SW480 (cell line): ENCODE measurements around the gene APBB3.
A peak's percentile ranks its signal among the peaks of the same experiment; 100 is the strongest.

Source experiments
- DNase-seq: peaks from one replicate; pipeline ENCODE4 v3.0.0-alpha.2; 2016; ENCODE audit warnings: low spot score

APBB3 gene

DNA sequence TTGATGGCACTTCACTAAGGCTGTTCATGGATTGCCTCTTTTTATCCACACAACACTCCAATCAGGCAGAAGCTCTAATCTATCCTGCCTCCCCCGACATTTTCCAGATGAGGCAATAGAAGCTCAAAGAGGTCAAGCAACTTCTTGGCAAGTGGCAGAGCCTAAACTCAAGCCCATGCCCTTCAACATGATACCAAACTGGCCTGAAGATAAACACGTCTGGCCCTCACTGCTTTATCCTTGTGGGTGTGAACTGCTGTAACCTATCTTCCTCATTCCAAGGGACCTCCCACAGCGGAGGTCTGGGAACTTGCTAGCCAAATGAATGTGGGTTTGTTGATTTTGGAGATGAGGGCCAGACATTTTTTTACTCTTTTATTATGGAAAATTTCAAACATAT, 9.8 kb upstream of the APBB3 start:
- no peak for DNase-seq

DNA sequence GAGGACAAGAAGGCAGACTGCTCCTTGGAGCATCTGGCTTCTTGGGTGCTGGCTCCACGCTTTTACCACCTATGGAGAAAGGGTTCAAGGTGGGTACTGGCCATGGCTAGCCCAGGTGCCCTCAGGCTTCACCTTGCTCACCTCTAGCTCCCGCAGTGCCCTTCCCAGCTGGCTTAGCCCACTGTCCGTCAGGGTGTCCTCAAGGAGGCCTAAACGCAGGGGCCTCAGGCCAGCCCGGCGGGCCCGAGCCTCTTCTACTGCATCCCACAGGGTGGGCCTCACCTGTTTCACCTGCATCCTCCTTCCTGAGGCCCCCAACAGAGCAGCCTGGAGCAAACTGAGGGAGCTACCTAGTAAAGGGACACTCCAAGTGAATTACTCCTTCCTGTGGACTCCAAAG, 9.3 kb upstream of the APBB3 start:
- no peak for DNase-seq

DNA sequence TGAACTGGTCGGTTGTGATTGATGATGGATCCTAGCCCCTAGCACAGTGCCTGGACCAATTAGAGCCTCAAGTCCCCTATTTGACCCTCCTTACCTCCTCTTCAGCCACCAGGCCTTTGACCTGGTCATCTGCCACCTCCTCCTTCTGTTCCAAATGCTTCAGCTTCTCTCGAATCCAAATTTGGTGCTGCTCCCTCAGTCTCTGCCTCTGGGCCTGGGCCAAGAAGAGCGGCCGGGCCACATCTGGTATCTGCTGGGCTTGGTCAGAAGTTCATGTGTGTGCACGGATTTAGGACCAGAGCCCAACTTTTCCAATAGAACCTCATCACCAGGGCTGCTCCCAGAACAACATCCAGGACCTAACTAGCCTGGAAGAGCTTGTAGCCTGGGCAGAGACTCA, 6.7 kb upstream of the APBB3 start:
- no peak for DNase-seq

DNA sequence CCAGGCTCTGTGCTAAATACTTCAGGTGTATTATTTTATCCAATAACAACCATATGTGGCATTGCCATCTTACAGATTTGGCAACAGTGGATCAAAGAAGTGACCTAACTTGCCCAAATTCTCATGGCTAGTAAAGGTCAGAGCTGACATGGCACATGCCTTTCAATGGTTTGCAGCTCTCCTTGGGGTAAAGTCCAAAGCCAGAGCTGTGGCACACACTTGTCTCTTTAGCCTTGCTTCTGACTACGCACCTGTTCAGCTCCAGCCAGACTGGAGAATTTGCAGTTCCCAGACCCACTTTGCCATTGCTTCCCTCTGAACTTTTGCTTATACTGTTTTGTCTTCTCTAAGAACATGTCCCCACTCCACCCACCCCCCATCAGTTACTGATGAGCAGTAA, 6.1 kb upstream of the APBB3 start:
- no peak for DNase-seq

DNA sequence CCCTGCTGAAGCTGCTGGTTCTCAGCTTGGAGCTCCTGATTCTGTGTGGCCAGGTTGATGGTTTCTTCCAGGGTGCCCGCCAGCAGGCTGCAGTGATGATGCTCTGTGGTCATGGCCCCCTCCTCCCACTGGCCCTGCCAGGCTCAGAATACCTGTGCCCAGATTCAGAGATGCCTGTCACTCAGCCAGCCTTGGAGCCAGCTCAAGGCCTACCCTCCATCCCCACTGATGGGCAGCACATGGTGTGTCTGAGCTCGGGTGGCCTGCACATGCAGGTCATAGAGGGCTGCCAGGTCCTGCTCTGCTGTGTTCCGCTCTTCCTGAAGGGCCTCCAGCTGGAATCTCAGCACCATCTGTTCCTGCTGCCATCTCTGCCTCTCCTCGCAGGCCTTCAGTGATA, 5.7 kb upstream of the APBB3 start:
- no peak for DNase-seq

DNA sequence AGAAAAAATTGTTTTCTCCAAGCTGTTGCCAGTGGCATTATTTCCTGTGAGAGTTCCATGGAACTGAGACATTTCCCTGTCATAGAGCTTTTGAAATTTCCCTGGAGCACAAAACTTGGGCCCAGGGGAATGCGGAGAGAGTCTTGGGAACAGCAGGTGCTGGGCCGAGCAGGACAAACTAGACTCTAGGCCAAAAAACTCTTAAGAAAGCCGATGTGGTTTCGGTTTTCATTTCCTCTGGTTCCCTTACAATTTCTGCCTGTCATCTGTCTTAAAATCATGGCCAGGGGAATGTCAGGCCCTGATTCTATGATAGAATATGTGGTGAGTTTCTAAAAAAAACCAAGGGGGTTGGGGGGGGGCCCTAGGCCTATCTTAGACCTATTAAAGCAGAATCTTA, 4.8 kb upstream of the APBB3 start:
- DNase-seq = no peak

DNA sequence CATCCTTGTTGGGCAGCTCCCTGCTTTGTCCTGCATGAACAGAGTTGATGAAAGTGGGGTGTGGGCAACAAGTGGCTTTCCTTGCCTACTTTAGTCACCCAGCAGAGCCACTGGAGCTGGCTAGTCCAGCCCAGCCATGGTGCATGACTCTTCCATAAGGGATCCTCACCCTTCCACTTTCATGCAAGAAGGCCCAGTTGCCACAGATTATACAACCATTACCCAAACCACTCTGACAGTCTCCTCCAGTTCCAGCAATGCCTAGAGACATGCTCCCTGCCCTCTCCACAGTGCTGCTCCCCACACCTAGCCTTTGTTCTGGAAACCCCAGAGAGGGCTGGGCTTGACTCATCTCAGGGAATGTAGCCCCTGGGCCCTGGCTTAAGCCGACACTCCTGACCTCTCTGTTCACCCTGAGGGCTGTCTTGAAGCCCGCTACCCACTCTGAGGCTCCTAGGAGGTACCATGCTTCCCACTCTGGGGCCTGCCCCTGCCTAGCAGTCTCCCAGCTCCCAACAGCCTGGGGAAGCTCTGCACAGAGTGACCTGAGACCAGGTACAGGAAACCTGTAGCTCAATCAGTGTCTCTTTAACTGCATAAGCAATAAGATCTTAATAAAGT, 4.2 kb upstream of the APBB3 start:
- no peak for DNase-seq

DNA sequence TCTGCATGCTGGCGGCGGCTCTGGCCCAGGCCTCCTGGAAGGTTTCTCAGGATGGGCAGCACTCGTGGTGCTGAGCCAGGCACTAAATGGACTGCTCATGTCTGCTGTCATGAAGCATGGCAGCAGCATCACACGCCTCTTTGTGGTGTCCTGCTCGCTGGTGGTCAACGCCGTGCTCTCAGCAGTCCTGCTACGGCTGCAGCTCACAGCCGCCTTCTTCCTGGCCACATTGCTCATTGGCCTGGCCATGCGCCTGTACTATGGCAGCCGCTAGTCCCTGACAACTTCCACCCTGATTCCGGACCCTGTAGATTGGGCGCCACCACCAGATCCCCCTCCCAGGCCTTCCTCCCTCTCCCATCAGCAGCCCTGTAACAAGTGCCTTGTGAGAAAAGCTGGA, 3.5 kb upstream of the APBB3 start:
- no peak for DNase-seq

DNA sequence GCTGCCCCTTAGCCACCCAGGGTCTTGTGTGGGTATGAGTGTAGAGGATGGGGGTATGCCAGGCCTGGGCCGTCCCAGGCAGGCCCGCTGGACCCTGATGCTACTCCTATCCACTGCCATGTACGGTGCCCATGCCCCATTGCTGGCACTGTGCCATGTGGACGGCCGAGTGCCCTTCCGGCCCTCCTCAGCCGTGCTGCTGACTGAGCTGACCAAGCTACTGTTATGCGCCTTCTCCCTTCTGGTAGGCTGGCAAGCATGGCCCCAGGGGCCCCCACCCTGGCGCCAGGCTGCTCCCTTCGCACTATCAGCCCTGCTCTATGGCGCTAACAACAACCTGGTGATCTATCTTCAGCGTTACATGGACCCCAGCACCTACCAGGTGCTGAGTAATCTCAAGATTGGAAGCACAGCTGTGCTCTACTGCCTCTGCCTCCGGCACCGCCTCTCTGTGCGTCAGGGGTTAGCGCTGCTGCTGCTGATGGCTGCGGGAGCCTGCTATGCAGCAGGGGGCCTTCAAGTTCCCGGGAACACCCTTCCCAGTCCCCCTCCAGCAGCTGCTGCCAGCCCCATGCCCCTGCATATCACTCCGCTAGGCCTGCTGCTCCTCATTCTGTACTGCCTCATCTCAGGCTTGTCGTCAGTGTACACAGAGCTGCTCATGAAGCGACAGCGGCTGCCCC, 2.9 kb upstream of the APBB3 start:
- DNase-seq = no peak

DNA sequence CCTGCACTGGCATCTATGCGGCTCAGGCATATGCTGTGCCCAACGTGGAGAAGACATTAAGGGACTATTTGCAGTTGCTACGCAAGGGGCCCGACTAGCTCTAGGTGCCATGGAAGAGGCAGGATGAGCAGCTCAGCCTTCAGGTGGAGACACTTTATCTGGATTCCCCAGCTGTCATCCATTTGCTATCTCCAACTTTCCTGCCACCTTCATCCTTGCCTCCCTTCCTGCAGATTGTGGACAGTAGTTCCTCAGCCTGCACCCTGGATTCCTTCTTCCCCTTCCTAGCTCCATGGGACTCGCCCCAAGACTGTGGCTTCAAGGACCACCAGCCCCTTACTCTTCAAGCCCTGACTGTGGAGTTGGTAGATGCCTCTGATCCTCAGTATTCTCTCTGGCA, 2.3 kb upstream of the APBB3 start:
- no peak for DNase-seq

DNA sequence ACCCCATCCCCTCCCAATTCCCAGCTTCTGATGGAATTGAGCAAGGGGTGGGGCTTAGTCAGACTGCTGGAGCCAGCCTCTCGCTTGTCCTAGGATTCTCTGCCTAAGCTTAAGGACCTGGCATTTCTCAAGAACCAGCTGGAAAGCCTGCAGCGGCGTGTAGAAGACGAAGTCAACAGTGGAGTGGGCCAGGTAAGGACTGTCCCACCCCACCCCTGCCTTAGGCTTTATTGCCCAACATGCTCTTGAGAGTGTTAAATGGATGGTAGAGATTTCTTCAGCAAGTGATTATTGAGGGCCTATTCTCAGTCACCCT, 1.3 kb upstream of the APBB3 start:
- DNase-seq = no peak

DNA sequence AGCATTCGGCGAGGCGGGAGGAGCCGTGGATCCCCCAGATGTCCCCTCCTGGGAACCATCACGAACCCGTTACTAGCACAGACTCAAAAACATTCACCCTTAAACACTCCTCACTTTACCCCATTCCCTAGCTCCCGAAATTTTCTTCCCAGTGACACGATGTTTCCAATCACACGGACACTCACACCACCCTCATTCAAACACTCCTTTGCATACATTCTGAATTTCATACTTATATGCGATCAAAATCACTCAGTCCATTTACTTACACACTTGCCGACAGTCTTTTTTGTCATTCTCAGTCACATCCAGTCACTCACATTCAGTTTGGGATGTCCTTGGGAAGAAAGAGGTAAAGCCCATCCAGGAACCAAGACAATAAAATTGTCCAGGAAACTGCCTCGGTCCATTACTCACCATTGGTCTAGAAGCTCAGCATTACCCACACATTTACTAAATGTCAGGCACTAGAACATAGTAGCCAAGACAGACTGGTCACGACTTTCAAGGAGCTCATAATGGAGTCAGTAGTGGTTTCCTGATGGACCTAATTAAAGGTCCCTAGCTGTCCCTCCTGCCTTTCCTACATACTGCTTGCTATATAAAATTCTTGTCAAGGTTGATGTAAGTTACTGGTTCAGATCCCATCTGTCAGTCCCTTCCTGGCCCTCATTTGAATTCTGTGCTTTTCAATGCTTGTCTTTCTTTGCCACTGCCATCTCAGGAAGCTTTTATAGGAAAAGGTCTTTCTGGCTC, 804 bp upstream of the APBB3 start:
- no peak for DNase-seq

DNA sequence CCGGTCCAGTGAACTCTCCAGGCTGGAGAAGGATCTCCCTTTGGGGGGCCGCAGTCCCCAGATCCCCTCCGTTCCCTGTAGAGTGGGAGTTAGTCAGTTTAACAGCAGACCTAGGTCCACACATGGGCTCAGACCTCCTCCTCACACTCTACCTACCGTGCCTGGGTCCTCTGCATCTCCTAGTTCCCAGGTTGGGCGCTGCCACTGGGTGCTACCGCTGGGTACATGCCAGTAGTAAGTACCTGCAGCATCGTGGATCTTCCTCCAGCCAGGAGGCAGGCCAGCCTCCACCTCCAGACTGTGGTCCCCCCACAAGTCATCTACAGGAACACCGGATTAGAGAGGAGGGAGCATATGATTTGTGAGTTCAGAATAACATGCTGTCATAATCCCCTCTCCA, 802 bp downstream of the APBB3 start:
- no peak for DNase-seq

DNA sequence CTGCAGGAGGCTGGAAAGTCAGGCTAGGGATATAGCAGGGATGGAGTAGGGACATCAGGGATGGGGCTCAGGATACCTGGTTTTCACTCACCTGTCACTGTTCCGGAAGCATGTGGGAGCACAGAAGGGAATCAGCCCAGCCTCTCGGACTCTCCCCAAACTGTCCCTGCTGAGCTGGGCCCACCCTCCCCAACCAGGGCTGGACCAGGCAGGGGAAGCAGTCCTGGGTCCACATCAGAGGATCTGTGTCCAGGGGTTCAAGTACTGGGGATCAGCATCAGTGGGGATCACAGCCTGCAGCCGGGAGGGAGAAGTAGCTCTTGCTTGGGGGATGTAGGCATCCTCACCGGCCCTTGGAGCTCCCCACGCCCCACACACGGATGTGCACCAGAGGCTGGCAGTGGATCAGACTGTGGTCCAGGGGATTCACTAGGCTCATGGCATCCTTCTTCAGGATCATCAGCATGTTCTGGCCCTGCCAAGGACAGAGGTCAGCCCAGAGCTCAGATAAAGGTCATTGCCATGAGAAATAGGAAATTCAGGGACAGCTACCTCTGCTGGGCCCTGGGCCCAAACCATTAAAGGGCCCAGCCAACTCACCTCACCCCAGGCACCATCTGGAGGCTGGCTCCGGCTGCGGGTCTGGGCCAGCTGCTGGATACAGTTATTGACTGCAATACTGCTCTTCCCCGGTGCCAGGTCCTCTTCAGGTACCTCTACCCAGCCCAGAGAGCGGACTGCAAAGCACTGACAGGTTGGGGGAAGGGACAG, 2.5 kb downstream of the APBB3 start:
- DNase-seq = no peak

DNA sequence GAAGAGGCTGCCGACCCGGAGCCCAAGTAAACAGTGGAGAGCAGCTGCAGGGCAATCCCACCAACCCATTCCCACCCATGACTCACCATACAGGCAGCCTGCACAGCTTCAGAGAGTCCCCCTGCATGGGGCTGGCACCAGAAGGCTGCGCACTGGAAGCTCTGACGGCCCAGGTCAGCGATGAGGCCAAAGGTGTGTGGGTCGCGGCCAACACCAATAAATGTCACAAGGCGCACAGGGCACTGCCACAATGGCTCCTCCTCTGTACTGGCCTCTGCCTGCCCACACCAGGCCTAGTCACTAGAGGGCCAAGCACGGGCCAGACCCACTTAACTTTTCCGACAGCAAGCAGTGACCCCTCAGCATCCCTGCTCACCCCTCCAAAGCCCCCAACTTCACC, 4.2 kb downstream of the APBB3 start:
- DNase-seq = no peak

DNA sequence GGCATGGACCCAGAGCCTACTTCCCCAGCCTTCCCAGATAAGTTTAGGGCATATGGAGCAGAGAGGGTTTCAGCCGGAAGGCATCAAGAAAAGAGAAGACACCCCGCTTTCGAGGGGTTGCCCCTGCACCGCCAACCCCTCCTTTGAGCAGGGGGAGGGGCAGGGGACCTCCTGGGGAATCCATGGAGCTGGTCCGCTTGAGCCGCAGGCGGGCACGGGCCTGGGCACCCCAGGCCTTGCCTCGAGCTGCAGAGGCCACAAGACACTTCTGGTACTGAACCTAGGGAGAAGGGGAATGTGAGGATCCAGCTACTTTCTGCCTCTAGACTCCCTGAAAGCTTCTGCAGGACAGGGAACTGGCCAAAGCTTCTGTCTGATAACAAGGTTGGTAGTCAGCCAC, 5.9 kb downstream of the APBB3 start:
- no peak for DNase-seq

DNA sequence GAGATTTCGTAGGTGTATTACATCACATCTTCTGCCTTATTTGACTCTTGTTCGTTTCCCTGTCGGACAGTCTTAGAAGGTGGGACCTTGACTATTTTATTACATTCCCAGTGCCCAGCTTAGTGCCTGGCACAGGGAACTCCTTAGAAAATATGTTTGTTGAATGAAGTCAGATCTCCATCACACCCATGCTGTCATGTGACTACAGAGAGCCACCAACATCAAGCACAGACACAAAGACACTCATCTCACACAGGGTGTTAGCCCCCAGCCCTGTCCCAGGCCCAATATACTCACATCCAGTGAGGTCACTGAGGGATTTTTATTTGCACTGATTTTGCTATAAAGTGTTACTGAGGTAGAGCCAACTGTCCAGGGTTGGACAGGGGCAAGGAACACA, 6.4 kb downstream of the APBB3 start:
- DNase-seq = no peak

DNA sequence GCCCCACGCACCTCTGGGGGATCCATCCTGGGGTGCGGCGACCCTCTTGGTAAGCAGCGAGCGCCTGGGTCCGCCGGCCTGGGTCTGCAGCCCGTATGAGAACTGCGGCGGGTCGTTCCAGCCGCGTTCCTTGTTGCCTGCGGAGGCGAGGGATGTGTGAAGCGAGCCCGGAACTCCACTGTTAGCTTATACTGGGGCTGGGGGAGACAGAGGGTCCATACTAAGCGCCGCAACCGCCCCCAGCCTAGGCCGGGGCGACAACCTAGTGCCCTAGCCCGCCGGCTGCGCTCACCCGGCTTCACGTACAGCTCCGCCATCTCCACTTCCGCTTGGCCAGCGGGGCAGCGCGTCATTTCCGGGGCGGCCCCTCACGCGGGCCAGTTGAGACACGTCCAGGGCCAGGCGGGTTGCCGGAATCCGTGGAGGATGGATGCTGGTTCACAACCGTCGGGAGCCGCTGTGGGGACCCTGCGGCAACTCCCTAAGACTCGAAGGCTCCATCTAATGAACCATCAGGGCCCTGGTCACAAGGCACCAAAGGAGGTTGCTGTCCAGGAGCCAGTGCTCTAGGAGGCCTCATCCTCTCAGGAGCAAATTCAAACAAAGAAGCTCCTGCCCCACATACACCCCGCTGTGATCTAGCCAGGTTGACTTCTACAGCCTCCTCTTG, 7.1 kb downstream of the APBB3 start, which contains the start of gene SRA1:
SRA1 (minus strand) TSS at position 338 of the 670 bp plus-strand sequence; CDS start at position 317, 21 bp downstream.
- DNase-seq = peak; percentile 90

DNA sequence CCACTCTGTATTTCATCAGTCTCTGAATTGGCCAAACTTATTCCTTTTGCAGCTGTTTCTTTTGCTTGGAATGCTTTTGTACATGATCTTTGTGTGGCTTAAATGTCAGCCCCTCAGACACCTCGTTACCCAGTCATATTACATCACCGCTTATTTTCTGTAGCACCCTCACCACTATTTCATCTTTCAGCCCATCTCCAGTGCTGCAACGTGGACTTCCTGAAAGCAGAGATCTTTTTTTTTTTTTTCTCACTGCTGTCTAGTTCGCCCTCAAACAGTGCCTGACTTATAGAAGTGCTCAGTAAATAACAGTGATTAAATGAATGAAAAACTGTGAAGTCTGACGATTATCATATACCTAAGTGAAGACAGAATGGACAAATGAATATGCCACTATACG, 8.0 kb downstream of the APBB3 start:
- DNase-seq = no peak

DNA sequence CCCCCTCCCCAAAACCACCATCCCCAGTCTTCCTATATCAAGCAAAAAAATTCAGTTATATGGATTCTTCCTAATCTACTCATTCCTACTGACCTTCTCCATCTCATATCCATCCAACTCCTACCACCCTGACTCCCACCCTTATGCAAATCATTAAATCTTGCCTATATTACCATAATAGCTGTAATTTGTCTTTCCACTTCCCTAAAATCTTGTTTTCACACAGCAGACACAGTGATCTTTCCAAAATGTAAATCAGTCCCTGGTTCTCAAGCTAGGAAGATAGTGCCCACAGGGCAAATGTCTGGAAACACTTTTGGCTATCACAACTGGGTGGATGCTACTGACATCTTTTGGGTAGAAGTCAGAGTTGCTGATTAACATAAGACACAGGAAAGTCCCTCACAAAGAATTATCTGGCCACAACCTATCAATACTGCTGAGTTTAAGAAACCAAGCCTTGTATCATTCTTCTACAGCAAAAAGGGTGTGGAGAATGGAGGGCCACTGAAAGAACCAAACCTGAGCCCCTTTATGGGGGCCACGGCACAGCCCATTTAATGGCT, 8.6 kb downstream of the APBB3 start:
- no peak for DNase-seq

DNA sequence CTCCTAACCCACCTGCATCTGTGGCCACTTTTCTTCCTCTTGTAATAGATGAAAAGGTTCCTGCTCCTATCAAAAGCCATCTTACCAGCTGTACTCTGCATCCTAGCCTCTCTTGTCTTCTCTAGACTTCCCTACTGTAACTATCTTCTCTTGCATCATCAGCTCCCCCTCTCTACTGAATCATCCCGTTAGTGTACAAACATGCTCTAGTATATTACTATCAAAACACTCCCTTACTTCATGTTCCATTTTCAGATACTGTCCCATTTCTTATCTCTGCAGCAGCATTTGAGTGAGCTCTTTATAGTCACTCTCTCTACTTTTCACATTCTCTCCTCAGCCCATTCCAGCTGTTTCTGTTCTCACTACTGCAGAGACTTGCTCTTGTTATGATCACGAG, 9.9 kb downstream of the APBB3 start:
- DNase-seq = no peak

DNA sequence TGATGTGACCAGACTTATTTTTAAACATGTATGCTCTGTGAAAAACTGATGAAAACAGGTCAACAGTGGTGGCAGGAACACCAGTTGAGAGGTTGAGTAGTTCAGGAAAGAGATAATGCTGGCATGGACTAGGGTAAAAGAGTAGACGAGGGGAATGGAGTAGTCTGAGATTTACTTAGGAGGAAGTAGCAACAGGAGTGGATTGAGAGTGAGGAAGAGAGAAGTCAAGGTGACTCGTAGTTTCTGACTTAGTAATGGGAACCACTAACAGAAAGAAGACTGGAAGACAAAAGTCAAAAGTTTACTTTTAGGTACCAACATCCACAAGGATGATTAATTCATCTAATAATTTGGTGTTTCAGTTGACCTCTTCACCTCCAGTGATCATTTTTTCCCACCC, 10.7 kb downstream of the APBB3 start:
- DNase-seq = no peak
